Stimulated activated CD8-positive, alpha-beta memory T cell treated with anti-CD3 and anti-CD28 coated beads, Interleukin-15, amount 100 ng/mL, for 1 hour (primary cell): ENCODE data around the gene FAM151B.
"Not testable (repeated sequence)": the region's sequence is repeated elsewhere in the genome, so short reads cannot be mapped to it uniquely, and the experiment has no call there.

Source experiments
- DNase-seq: peaks from one replicate; pipeline ENCODE4 v3.0.0-alpha.2; 2020; ENCODE audit warnings: low read depth

Gene FAM151B

DNA sequence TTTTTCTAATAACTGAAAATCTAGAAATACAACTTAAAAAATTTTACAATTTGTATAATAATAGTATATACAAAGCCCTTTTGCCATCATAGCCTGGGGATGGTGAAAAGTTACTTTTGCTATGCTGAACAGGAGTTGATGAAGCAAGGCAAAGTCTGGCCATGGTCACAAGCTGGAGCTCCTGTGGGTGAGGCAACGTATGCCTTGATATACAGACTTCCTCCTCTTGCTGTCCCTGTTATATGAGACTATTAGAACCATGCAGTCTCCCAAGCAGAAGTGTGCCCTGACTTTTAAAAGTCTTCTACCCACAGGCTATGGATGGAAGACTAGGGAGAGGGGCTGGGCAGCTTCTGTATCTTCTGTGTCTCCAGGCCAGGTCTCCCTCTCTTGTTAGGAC is 15.7 kb downstream of the FAM151B start:
- no peak for DNase-seq

DNA sequence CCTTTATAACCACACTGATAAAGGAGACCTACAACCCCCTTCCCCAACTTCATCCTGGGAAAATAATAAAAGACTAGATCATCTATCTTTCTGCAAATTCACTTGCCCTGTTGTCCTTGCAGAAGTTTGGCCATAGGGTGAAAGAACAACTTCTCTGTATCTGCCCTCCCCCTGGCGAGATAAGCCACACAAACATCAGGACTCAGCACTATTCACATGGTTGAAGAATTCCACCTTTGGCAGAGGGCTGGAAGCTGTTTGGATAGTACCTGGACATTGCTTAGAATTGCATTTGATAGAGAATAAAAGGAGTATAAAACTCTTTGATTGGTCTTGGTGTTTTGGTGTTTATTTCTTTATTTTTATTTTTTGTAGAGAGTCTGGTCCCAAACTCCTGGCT is 16.9 kb downstream of the FAM151B start:
- no peak for DNase-seq

DNA sequence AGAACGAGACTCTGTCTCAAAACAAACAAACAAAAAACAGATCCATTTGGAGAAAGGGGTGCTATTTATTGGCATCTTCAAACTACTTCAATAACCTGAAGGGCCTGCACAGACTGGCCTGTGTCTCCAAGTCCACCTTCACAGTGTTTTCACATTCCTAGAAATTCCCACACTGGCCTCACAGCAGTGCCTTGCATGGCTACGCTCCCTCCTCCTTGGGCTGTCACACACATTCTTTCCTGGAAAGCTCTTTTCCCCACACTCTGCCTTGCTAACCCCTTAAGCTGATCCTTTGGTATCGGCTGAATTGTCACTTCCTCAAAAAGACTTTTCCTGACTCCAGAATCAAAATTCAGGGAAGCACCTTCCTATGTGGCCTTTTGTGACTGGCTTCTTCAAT is 19.8 kb downstream of the FAM151B start:
- no peak for DNase-seq

DNA sequence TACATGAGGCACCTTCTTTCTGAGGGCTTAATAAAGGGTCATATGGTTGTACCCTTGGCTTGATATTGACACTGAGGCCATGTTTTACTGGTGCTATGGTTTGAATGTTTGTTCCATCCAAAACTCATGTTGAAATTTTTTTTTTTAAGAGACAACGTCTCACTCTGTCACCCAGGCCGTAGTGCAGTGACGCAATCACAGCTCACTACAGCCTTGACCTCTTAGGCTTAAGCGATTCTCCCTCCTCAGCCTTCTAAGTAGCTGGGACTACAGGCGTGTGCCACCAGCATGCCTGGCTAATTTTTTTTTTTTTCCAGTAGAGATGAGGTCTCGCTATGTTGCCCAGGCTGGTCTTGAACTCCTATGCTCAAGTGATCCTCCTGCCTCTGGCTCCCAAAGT is 20.9 kb downstream of the FAM151B start:
- no peak for DNase-seq

DNA sequence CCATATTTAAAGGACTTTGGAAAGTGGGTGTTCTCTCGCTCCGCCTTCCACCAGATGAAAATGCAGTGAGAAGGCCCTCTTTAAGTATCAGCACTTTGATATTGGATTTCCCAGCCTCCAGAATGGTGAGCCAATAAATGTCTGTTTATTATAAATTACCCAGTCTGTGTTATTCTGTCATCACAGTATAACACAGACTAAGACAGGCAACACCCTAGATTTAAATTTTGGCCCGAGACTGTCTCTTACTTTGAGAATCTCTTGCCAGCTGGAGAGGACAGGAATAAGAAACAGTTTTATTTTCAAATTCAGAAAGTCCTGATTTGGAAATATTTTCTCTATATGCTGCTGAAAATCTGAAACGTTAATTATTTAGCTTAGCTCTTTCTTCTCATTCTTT is 21.5 kb downstream of the FAM151B start:
- DNase-seq = no peak

DNA sequence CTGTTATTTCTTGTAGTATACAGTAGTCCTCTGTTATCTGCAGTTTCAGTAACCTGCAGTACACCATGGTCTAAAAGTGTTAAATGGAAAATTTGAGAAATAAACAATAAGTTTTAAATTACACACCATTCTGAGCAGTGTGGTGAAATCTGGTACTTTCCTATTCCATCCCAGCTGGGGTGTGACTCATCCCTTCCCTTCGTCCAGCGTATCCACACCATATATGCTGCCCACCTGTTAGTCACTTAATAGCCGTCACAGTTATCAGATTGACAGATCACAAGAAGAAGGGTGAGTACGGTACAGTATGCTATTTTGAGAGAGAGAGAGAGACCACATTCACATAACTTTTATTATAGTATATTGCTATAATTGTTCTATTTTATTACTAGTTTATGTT is 28.9 kb downstream of the FAM151B start:
- DNase-seq = no peak

DNA sequence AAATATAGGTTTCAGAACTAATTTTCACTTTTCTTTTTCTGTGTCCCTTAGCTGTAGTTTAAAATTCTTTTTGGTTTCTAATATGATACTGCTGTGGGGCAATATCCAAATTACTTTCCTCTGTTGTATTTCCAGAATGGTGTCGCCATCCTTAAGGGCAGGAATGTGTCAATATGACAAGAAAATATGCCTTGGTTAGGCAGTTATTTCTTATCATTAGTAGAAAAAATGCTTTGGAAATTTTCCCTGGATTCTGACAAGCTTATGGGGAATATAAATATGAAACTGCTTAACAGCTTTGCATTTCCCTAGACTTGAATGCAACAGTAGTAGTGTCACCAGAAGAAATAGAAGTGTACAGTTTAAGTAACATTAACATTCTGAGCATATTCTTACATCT is 52.8 kb downstream of the FAM151B start:
- no peak for DNase-seq

DNA sequence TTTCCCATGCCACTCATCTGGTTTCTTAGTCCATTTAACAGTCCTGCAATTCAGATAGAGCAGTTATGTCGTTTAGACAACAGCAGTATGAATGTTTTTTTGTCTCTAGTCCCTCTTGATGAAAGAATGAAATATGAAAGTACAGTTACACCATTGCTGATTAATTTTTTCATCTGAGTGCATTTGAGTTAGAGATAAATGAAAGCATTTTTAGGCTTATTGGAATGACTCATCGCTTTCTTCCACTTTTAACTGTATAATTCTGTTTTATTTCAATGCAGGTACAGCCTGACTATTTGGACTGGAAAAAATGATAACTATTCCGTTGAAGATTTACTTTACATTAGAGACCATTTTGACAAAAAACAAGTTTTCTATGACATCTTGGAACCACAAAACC is 53.5 kb downstream of the FAM151B start:
- DNase-seq = no peak

DNA sequence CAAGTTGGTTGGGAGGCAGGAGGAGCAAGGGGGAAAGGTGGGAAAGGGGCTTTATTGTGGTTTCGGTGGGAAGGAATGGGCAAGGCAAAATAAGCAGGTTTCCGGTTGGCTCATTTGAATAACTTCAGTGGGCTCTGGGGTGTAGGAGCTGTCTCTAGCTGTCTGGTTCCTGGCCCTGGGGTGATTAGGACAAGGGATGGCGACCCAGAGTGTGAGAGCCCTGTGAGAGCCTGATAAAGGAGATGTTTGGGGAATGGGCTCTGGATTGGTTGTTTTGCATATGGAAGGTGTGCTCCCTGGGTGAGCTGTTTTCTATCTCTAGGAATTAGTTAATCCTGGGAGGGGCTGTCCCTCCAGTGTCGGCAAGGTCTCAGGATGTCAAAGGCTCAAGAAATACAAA is 66.7 kb downstream of the FAM151B start:
- DNase-seq = no peak

DNA sequence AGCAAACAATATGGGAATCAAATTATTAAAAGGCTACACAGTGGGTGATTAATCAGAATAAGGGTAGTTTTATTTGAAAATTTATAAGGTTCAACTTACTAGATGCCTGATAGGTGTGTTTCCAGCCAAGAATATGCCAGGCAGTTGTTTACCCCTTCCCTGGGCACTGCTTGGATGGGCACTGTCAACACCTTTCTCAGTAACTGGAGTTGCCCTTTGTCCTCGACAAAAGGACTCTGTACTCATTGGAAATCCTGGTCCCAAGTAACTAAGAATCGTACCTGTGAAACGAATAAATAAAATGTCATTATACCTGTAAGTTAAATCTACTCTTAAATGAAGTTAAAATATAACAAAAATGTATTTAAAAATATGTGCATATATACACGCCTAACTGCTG is 67.2 kb downstream of the FAM151B start:
- DNase-seq = no peak

DNA sequence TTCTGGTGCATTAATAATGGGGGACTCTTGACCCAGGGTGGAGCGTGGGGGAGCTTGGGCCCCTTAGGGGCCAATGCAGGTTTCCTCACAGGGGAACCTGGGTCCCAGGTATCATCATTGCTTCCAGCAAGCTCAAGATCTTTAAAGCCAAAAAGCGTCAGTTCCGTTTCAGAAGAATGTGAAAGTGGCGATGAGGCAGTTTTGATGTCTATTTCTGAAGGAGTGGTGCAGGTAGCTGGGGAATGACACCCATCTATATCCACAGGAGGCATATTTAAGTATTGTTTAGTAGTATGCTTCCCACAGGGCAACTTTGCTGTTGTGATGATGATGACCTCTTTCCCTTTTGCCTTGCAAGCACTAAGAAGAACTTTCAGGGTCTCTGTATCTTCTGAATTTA is 71.3 kb downstream of the FAM151B start:
- no peak for DNase-seq

DNA sequence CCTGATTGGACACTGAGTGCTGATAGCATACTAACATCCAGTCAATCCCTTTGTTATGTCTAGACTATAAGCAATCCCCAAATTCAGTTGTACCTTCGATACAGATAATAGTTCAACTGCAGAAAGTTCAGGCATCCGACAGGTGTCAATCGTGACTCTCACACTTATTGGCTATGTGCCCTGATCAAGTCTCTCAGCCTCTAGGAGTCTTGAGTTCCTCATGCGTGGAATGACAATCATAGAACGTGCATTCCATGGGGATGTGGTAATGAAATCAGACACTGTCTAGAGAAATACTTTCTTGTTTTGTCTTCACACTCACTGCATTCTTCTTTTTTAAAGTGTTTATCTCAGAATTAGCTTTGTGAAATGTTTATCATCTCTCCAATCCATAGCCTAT is 77.4 kb downstream of the FAM151B start:
- no peak for DNase-seq

DNA sequence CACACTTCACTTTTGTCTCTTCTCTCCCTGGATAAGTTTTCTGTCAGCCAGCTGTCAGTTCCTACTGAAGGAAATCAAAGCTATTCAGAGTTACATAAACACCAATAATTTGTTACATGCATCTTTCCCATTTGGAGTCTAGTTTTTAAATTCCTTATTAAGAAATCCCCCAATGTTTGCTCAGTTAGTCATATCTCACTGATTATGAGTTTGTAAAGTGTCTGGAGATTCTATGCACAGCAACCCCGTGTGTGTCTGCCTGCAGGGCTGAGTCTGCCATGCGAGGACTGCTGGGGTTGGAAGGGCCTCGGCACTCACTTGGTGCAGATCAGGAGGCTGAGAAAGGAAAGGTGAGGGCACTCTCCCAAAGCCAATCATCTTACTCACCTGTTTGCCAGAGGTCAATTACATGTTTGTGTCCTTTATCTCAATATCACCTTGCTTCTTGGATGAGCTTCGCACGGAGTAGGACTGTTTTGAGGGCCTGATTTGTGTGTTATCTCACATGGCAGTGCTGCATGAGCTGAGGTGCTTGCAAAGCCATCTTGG is 78.9 kb downstream of the FAM151B start:
- DNase-seq = no peak

DNA sequence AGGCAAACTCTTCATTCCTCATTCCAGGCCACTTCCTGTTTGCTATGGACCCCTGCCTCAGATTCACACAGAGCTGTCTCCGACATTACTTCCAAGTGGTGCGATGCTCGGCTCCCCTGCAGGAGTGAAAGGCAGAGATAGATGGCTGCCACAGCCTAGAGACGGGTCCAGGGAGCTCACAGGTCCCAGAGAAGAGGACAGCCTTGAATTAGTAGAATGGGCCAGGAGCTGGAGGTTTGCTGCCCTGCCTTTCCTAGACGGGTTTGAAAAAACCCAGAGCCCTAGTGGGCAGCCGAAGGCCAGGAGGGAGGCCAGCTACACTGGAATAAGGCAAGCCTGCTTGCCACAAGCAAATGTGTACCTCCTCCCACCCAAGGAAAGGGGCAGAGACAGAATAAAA is 80.4 kb downstream of the FAM151B start:
- DNase-seq = no peak

DNA sequence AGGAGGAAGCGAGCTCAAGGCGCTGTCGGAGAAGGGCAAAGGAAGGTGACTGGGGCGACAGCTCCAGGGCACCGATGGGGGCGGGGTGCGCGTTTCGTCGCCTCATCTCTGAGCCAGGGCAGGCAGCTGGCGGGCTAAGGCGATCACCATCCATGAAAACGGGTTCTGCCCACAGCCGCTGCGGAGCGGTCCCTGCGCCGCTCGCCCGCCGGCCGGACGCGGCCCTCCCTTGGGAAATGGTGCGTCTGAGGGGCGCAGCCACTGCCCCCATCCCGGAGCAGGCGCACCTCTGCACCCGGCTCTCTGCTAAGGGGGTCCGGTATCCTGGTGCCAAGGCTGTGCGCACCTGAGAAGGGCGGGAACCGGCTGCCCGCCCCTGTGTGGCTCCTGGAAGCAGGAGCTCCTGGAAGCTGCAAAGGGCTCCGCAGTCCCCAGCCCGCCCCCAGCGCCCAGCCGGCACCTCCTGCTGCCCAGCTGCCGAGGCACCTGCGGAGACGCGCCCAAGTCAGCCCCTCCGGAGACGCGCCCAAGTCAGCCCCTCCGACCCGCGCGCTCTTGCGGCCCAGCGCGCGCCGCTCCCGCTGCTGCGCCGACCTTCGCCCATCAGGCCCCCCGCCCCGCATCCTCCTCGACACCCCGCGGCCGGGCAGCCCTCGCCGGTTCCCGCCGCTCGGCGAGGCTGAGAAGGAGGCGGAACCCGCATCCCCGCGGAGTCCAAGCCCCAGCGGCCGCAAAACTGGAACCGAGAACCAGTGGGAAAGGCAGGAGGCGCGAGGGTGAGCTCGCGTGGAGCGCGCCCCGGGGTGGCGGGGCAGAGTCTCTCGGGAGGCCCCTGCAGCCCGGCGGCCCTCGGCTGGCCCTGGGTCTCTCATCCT is 81.4 kb downstream of the FAM151B start:
- DNase-seq = no peak

DNA sequence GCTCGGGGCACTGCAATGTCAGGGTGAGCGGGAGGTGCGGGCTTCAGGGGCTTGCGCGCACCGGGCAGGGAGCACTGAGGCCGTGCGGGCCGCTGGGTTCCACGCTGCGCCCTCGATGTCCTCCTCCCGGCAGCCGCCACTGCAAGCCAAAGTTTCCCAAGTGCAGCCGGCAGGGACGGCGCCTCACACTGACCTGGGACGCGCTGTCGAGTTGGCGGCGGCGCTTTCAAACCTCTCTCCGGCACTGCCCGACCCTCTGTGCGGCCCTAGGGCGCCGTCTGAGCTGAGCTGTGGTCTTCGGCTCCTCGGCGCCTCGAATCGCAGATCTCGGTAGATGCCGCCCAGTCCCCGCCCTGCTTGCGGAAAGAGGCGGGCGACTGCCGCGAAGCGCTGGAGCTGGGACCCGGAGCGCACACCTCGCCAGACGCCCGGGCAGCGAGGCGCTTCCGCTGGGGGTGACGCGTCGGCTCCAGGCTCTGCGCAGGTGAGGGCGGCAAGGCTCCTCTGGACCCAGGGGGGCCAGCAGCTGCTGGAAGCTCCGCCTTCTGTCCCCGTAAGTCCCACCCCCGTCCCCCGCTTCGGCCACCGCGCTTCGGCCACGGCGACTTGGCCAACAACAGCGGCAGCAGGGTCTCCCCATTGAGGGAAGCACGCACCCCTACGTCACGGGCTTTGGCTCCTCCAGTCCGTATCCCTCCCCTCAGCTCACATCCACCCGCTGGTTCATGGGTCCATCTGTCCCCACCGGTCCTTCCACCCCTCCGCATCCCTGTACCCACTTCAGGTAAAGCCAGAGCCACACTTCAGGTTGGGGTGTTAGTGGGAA is 82.3 kb downstream of the FAM151B start, which contains the start of gene ANKRD34B:
ANKRD34B (minus strand) TSS at position 320 of the 826 bp plus-strand sequence. CDS start 10,261 bp downstream, outside the sequence.
- DNase-seq = no peak

DNA sequence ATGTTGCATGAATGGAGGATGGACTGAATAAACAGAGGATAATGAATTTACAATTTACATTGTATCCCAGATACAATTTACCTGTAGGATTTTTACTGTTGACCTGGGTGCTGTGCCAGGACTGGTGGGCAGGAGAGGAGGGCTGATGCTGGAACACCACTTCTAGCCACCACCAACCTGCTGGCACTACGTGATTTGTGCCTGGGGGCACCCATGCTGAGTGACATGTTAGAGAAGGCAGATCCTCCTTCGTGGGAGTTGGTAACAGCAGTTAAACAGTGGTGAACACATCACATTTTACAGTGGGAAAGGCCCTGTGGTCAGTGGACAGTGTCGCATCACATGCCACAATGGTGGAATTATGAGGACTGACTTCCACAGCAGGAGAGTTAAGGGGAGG is 85.2 kb downstream of the FAM151B start:
- no peak for DNase-seq

DNA sequence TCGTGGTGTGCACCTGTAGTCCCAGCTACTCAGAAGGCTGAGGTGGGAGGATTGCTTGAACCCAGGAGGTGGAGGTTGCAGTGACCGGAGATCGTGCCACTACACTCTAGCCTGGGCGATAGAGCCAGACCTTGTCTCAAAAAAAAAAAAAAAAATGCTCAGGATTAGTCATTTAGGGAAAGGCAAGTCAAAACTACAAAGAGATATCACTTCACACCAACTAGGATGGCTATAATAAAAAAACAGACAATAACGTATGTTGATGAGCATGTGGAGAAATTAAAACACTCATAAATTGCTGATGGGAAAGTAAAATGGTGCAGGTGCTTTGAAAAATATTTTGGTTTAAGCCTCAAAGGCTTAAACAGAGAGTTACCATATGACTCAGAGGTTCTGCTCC is 88.5 kb downstream of the FAM151B start:
- DNase-seq = no peak

DNA sequence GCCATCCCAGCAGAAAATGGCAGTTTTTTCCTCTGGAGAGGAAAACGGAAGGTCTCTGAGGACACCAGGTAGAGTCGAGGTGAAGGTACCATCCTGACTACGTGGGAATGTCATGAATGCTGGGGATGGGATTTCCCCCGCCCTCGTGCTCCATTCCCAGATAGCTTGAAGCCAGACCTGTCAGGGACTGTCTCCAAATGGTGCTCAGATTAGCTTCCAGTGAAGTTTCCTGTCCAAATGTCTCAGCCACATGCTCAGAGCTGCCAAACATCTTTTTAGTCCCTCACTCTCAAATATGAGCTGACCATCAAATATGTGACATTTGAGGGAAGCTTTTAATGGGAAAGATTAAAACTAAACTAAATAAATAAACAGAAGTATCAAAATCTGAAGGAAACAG is 89.8 kb downstream of the FAM151B start:
- DNase-seq = no peak

DNA sequence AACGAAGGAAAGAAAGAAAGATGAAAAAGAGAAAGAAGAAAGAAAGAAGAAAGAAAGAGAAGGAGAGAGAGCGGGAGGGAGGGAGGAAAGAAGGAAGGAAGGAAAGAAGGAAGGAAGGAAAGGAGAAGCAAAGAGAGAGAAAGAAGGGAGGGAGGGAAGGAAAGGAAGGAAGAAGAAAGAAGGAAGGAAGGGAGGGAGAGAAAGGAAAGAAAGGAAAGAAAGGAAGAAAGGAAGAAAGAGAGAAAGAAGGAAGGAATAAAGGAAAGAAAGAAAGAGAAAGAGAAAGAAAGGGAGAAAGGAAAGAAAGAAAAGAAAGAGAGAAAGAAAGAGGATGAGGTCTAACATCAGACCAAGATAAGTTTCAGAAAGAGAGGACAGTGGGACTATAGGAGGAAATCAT is 91.2 kb downstream of the FAM151B start:
- DNase-seq = no peak

DNA sequence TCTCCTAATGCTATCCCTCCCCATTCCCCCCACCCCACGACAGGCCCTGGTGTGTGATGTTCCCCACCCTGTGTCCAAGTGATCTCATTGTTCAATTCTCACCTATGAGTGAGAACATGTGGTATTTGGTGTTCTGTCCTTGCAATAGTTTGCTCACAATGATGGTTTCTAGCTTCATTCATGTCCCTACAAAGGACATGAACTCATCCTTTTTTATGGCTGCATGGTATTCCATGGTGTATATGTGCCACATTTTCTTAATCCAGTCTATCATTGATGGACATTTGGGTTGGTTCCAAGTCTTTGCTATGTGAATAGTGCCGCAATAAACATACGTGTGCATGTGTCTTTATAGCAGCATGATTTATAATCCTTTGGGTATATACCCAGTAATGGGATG is 92.4 kb downstream of the FAM151B start:
- not testable (repeated sequence) for DNase-seq

DNA sequence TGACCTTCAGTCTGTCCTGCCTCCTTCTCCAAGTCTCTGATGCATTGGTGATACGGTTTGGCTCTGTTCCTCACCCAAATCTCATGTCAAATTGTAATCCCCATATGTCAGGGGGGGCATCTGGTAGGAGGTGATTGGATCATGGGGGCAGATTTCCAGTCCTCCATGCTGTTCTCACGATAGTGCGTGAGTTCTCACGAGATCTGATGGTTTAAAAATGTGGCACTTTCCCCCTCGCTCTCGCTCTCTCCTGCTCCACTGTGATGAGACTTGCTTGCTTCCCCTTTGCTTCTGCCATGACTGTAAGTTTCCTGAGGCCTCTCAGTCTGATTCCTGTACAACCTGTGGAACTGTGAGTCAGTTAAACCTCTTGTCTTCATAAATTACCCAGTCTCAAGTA is 96.9 kb downstream of the FAM151B start:
- DNase-seq = no peak
